Right lobe of liver (tissue), 6 donors: ENCODE measurements around the gene MAP2. TPM values are rescaled to one million over a fixed set of nuclear protein-coding genes. Genes with fewer than 3 reads are reported as not detected.

Experiments
- ATAC-seq, 4 donors: fragments of 200-7000 bp; cut with Tn5 transposase; one replicate each; pipeline ENCODE4 v1.9.1; 2020; ENCODE audit warnings: mild to moderate bottlenecking in 4 of 4, moderate library complexity in 4 of 4
- DNase-seq, 3 donors: peaks; one replicate each; pipeline ENCODE4 v3.0.0-alpha.2; 2020
- H3K27ac ChIP-seq, 3 donors: fragments of 200-600 bp; one replicate each; pipeline ENCODE4 v1.8.0; 2022
- H3K27me3 ChIP-seq, 2 donors: fragments of 200-600 bp; one replicate each; pipeline ENCODE4 v1.8.0; 2022
- H3K36me3 ChIP-seq, 4 donors: fragments of 200-600 bp; sonication (generic) in 1 of 4; one replicate each; pipeline versions ENCODE4 v1.5.1 to v1.8.0; 2017 to 2022; ENCODE audit warnings: control low read depth in 1 of 4
- H3K4me1 ChIP-seq, 4 donors: fragments of 200-600 bp; sonication (generic) in 1 of 4; one replicate each; pipeline versions ENCODE4 v1.5.1 to v1.8.0; 2017 to 2022; ENCODE audit warnings: control low read depth in 1 of 4
- H3K4me3 ChIP-seq, 3 donors: fragments of 200-600 bp; one replicate each; pipeline ENCODE4 v1.8.0; 2022
- H3K9me3 ChIP-seq, 4 donors: fragments of 200-600 bp; sonication (generic) in 1 of 4; one replicate each; pipeline versions ENCODE4 v1.5.1 to v1.8.0; 2017 to 2022; ENCODE audit warnings: control low read depth in 1 of 4
- CTCF ChIP-seq, 4 donors: fragments of 200-600 bp in 3 of 4; fragments of 450-650 bp in 1 of 4; IDR thresholded peaks; one replicate each; pipeline versions ENCODE4 v1.5.1 to v1.8.0; 2016 to 2022; ENCODE audit warnings: antibody characterized with exemption in 4 of 4, mild to moderate bottlenecking in 2 of 4
- POLR2A ChIP-seq: fragments of 450-650 bp; IDR thresholded peaks from one replicate; pipeline ENCODE4 v1.6.1; 2017; ENCODE audit warnings: antibody characterized with exemption, mild to moderate bottlenecking
- WGBS: methylation state at CpG from one replicate; pipeline ENCODE4 v1.1.6; 2018; ENCODE audit warnings: low coverage, low lambda C conversion rate; ENCODE audit not compliant: insufficient coverage; ENCODE audit errors: missing lambda C conversion rate; 5-methylcytosine and 5-hydroxymethylcytosine counted together
- intact Hi-C, 2 donors: fragments of 100-400 bp; cut with DNase I; formaldehyde crosslinking; loops; one replicate each; pipeline versions ENCODE4 v1.11.2 to v1.14.1; 2022
- small RNA-seq, 2 experiments: library from RNA; depleted of rRNA; stranded (forward); fragments of <200 nt; gene quantifications; one replicate each; pipeline ENCODE3, GENCODE V24; 2016
- total RNA-seq, 6 experiments: library from RNA; depleted of rRNA in 2 of 6; stranded (reverse); fragments of >200 nt in 2 of 6; fragmentation: NEBNext Ultra II Directional in 3 of 6; extraction: Animal tissue kit (Norgen Biotek cat#: 25700) in 3 of 6; gene quantifications; one replicate each; pipeline versions ENCODE4 v1.1.0 to v1.2.4, GENCODE V29; 2016 to 2023
- donor health status: DM: no; HTN: yes; CAD: no.
- donor health status: DM: no; HTN: no; CAD: no.
- donor health status: DM: no; HTN: no; CAD: no.
- donor health status: DM: no; HTN: yes; CAD: no.
- donor health status: DM: no; HTN: yes; CAD: no.

The MAP2 gene
- total RNA-seq, 6 experiments from 2014 or later, result 2.0 to 11.4 (median 3.6) TPM

GRCh38 chr2:209773377-209773776, 349.5 kb downstream of the MAP2 start:
- H3K27ac ChIP-seq, result no peak overlapping the region
- H3K36me3 ChIP-seq, result no peaks in the 10 kb centered on the region
- intact Hi-C loops, result no loop called here
- no peak for TF ChIP-seq POLR2A
- no peak for TF ChIP-seq CTCF (IDR thresholded peaks at IDR 0.05)
- H3K4me1 ChIP-seq, result no peaks in the 10 kb centered on the region
- no peak overlapping the region for H3K4me3 ChIP-seq
- no peaks in the 10 kb centered on the region for H3K9me3 ChIP-seq
- no peak for ATAC-seq
- 14% methylated on average over 3 of the region's 3 CpGs for WGBS
- no peak for DNase-seq
- H3K27me3 ChIP-seq, result peaks cover 0 to 5% of the 10 kb centered on the region in 2 donors

Small RNAs within 50 kb of the gene (small RNA-seq; reads per million reads assigned to genes)
- gene RNA5SP118, result 0 reads per million in 2 experiments
